Measurements from ENCODE around the gene HSH2D.
"Not testable (repeated sequence)": the region's sequence is repeated elsewhere in the genome, so short reads cannot be mapped to it uniquely, and the experiment has no call there.

HSH2D gene, protein sequence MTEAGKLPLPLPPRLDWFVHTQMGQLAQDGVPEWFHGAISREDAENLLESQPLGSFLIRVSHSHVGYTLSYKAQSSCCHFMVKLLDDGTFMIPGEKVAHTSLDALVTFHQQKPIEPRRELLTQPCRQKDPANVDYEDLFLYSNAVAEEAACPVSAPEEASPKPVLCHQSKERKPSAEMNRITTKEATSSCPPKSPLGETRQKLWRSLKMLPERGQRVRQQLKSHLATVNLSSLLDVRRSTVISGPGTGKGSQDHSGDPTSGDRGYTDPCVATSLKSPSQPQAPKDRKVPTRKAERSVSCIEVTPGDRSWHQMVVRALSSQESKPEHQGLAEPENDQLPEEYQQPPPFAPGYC

DNA sequence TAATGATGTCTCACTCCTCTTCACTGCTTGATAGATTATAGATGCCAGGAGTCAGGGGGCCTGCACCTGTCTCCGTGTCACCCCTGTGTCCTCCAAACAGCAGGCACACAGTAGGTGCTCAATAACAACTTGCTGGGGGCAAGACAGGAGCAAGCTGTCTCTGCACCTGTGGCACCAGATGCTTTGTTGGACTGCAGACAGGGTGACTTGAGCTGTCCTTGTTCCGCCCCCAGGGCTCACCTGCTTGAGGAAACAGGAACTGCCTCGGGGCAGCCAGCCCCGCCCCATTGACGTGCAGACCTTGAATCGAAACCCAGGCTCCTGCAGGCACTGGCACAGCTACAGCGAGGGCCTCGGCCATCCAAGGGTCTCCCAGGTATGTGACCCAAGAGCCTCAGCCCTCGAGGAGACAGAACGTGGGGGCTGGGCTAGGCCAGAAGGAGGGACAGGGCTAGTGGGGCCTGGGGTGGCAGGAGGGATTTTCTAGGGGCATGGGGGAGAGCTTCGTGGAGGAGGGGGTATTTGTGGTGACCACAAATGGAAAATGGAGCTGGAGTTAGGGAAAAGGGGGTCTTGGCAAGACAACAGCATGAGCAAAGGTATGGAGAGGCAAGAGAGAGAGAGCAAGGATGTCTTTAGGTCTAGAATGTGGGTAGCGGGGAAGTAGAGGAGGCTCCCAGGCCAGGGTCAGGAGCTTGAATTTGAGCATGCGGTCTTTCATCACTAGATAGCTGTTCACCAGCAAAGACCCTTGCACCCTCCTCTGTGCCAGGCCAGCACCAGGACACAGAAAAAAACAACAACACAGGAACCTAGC lies at the start of gene HSH2D:
TSS of gene HSH2D (plus strand) at position 287 of the 817 bp plus-strand sequence. CDS start 5,066 bp downstream, outside the sequence.
- peak; percentile 49 to 69 for DNase-seq (ENCODE audit: low read depth in 2 of 2)

DNA sequence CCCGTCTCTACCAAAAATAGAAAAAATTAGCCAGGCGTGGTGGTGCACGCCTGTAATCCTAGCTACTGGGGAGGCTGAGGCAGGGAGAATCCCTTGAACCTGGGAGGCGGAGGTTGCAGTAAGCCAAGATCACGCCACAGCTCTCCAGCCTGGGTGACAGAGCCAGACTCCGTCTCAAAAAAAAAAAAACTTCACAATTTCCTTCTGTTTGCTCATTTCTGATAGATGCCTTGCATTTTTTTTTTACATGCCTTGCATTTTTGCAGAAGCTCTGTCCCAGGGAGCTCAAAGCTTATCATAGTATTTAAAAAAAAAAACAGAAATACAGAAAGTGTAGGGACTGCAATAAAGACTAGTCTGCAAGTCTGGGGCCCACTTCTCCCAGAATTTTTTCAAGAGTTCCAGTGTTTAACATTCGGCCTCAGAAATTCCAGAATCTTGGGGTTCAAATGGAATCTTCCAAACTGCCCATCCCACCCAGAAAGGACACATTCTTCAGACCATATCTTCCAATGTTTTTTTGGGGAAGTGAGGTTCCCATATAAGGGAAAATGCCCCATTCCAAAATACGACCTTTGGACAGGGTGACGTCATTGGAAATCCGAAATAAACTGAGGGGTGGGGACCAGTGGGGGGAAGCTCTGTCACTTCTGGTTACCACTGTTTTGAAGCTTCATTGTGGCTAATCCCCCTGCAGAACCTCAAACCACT lies 49.0 kb upstream of the HSH2D start:
- no peak for DNase-seq (ENCODE audit: low read depth in 2 of 2)

DNA sequence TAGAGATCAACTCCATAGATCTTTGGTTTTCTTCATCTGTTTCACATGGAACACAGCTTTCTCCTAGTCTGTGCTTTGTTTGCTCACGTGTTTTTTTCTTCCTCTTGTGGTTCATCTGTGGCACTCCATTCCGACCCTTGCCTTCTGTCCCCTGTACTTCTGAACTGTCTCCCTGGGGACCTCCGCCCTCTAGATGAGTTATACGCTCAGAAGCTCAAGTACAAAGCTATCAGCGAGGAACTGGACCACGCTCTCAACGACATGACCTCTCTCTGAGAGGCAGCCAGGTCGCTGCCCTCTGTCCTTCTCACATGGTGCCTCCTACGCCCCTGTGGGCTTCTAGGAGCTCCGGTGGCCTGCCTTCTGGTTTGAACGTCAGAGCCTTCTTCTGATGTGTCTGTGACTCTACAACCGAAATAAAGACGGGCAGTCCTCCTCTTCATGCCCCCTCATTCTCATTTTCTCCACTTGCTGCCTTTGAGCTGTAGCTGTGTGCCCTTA lies 48.4 kb upstream of the HSH2D start:
- no peak for DNase-seq (ENCODE audit: low read depth in 2 of 2)

DNA sequence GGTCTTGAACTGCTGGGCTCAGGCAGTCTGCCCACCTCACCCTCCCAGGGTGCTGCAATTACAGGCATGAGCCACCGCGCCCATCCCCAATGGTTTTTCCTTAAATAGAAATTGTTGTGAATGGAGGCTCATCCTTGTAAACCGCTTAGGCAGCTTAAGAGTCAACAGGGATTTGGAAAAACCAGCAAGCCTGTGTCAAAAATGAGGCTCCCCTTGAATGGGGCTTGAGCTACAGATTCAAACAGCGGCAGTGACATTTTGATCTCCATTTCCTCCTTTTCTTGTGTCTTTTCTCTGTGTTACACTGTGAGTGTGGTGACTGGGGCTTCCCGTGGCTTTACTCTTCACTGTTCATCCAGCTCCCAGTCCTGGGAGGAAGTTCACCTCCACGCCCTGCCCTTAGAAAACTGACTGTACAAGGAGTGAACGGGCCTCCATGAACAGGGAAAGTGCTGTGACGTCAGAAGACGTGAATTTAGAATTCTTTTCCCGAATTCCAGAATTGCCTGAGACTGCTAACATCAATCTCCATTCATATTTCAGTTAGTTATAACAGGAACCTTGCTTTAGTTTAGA lies 47.1 kb upstream of the HSH2D start:
- DNase-seq (ENCODE audit: low read depth in 2 of 2): no peak

DNA sequence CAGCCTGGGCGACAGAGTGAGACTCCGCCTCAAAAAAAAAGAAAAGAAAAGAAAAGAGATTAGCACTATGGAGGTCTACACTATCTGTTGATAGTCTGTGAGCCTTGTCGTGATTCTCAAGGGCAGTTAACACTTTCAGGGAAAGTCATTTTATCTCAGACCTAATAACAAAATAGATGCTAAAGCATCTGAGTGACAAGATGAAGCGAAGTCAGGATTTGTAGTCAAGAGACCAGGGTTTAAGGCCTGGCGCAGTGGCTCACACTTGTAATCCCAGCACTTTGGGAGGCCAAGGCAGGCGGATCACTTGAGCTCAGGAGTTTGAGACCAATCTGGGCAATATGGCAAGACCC lies 45.1 kb upstream of the HSH2D start:
- DNase-seq (ENCODE audit: low read depth in 2 of 2): no peak

DNA sequence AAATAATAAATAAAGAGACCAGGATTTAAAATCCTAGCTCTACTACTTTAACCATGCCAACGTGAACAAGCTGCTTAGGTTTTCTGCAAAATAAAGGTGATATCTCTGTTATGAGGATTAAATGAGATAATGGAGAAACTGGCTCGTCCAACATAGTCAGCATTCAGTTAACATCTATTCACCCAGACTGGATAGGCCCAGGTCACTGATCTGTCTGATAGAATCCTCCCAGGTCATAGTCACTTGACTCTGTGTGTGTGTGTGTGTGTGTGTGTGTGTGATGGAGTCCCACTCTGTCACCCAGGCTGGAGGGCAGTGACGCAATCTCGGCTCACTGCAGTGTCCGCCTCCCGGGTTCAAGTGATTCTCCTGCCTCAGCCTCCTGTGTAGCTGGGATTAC lies 44.7 kb upstream of the HSH2D start:
- DNase-seq (ENCODE audit: low read depth in 2 of 2): no peak

DNA sequence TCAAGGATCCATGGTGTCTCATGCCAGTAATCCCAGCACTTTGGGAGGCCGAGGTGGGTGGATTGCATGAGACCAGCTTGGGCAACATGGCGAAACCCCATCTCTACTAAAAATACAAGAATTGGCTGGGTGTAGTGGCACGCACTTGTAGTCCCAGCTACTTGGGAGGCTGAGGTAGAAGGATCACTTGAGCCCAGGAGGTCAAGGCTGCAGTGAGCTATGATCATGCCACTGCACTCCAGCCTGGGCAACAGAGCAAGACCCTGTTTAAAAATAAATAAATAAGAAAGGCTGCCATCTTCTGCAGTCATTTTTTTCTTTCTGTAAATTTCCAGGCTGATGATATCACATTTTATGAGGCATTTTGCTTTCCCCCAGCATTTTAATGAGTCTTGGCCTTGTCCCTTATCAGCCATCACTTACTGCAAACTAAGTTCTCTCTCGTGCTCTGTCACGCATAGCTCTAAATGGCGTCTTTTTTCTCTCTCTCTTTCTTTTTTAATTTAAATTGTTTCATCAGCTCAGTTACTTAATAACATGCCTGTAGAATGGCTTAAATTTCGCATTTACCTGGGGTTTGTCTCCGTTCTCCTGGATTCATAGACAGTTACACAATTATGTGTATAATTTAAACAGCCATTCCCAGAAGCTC lies 44.0 kb upstream of the HSH2D start:
- not testable (repeated sequence) for DNase-seq (ENCODE audit: low read depth in 2 of 2)

DNA sequence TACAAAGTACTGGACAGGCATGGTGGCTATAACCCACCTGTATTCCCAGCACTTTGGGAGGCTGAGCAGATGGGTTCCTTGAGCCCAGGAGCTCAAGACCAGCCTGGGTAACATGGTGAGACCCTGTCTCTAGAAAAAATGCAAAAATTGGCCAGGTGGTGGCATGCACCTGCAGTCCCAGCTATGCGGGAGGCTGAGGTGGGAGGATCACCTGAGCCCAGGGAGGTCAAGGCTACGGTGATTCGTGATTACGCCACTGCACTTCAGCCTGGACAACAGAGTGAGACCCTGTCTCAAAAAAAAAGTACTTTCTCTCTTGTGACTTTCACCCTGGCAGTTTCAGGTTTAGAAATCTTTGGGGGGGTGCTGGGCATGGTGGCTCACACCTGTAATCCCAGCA lies 43.0 kb upstream of the HSH2D start:
- DNase-seq (ENCODE audit: low read depth in 2 of 2): no peak

DNA sequence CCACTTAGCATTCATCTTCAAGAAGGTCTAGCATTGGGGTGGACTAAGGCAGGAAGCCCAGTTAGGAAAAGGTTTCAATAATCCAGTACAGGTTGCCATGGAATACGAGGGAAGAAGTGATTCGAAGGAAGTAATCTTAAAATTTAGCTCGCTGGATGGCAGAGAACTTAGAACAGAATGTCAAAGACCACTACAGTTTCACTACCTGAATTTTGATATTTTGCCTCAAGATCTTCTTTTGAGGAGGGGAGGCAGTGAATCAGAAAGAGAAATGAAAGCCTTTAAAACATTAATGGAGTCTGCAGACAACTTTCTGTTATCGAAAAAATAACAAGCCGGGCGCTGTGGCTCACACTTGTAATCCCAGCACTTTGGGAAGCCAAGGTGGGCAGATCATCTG lies 38.8 kb upstream of the HSH2D start:
- DNase-seq (ENCODE audit: low read depth in 2 of 2): no peak

DNA sequence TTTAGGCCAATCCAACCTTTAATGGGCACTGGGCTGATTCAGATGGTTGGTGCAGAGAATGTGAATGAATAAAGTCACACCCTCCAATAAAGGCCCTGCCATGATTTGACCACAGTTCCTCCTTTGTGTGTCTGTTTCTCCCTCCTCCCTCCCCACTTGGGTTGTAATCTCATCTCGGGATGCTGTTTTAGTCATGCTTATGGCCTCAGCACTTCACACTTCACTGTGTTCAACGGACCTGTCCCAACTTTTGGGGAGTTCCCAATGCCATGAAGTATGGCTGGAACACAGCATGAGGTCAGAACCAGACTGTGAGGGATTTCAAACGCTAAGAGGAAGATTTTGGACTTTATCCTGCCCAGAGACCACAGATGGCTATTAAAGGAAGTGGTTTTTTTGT lies 37.4 kb upstream of the HSH2D start:
- DNase-seq (ENCODE audit: low read depth in 2 of 2): no peak

DNA sequence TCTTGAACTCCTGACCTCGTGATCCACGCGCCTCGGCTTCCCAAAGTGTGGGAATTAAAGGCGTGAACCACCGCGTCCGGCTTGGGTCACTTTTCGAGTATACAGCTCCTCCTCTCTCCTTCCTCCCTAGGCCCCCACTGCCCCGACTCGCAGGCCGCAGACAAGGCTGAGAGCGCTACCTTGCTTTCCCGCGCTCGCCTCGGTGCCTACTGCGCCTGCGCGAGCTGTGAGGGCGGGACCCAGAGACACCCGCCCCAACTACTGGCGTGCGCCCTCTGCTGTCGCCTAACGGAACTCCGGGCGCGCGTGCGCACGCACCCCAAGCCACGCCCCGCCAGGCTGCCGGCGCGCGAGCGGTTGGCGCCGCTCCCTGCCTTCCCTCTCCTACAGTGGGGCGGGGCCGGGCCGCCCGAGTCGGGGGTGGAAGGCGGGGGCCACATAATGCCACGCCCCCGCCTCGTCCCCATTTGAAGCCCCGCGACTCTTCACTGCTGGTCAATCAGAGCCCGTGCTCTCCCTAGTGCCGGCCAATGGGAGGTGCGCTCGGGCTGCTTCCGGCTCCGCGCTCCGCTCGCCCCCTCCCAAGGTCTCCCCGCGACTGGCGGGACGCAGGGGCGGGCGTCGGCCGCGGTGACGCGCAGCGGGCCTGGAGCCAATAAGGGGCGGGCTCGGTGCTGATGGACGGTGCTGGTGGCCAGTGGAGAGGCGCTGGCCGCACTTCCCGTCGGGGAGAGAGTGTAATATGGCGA lies 32.2 kb upstream of the HSH2D start, which contains the start of gene RAB8A:
TSS of gene RAB8A (plus strand) at position 730 of the 749 bp plus-strand sequence. CDS start at position 743, 13 bp downstream.
- peak; percentile 94 to 98 for DNase-seq (ENCODE audit: low read depth in 2 of 2)

DNA sequence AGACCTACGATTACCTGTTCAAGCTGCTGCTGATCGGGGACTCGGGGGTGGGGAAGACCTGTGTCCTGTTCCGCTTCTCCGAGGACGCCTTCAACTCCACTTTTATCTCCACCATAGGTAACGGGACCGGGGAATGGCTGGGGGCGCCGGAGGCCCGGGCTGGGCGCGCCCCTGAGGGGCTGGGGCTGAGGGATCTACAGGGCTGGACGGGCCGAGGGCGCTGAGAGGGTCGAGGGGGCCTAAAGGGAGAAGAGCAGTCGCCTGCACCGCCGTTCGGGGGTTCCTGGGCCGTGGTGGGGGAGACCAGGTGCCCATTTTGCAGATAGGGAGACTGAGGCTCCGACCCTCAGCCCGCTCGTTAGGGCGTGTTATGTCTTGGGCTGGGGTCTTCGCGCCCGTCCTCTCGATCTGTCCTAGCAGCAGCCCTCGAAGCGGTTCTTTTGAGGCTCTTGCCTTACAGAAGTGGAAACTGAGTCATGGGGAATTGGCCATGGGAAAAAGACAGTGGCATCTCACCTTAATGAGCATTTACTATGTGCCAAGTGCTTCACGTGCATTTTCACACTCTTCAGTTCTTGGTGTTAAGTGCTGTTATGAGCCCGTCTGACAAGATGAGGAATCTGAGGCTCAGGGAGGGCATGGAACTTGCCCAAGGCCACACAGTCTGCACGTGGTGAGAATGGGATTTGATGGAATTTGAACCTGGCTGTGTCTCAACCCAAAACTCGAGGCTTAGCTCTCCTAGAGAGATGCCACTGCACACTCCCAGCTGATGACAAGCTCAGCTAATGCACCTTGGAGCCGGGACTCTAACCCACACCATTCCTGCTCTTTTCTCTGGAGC lies 31.4 kb upstream of the HSH2D start:
- DNase-seq (ENCODE audit: low read depth in 2 of 2): no peak

DNA sequence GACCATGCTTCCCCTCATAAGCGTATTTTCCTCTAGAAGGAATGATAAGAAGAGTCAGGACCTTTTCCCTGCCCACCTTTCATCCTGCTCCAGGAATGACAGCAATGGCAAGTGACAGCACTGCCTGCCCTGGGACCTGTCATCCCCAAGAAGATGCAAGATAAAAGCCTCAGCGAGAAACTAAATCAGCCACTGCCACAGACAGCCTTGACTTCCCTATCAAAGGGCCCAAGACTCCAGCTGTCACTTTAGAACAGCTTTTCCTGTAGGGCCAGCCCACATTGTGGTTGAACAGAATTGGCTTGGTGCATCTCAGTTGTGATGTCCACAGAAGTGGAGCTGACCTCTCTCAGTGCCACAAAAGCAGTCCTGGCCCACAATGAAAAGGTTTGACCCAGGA lies 30.7 kb upstream of the HSH2D start:
- no peak for DNase-seq (ENCODE audit: low read depth in 2 of 2)

DNA sequence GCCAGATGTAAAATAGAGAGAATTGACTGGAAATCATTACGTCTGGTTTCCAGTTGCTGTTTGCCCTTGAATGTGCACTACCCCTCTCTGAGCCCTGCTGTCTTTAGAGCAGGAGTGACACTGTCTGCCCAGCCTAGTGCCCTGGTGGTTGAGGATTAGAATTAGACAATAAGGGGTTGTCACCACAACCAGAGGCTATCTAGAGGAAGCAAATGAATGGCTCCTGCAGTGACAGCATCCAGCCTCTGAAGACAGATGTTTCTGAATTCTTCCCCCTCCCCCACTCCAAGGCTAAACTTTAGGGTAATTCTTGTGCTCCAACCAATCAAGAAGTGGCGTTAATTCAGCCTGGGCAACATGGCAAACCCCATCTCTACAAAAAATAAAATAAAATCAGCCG lies 29.8 kb upstream of the HSH2D start:
- DNase-seq (ENCODE audit: low read depth in 2 of 2): no peak

DNA sequence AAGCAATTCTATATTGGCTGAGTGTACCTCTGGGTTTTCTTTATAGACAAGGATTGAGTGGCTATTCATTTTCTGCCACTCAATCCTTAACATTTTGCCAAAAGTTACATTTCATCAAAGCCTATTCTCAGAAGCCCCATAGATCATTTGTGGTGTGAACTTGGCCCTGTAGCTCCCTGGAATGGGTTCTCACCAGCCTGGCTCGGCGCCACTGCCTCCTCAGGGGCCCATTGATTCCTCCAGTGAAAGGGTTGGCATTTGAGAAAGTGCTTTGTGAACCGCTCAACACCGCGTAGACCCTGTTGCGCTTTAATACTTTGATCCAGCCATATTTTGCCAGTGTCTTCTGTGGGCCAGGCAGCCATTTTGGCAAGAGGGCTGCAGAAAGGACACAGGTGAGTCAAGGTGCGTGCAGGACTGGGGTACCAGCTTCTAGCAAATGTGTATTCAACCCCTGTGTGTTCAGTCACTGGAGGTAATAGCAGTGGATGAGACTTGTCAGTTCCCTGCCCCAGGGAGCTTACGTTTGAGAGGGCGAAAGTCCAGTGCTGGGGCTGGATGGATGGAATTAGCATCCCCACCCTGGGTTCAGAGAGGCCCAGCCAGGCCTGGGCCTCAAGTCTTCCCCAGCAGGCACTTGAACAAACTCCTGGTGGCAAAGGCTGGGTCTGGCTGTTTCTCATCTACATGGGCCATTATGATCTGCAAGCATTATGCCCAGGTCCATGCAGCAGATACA lies 28.0 kb upstream of the HSH2D start:
- DNase-seq (ENCODE audit: low read depth in 2 of 2): no peak

DNA sequence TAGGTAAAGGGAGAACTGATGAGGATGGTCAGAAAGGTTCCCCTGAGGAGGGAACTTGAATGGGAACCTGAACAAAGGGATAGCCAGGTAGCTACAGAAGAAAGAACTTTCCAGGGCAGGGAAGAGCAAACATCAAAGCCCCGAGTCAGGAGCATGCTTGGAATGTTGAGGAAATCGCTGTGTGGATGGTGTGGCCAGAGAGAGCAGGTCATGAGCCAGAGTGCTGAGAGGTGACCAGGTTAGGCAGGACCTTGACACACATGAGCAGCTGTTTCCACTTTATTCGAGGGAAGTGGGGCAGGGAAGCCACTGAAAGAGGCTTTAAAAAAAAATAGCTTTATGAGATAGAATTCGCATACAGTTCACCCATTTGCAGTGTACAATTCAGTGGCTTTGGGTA lies 27.4 kb upstream of the HSH2D start:
- DNase-seq (ENCODE audit: low read depth in 2 of 2): no peak

DNA sequence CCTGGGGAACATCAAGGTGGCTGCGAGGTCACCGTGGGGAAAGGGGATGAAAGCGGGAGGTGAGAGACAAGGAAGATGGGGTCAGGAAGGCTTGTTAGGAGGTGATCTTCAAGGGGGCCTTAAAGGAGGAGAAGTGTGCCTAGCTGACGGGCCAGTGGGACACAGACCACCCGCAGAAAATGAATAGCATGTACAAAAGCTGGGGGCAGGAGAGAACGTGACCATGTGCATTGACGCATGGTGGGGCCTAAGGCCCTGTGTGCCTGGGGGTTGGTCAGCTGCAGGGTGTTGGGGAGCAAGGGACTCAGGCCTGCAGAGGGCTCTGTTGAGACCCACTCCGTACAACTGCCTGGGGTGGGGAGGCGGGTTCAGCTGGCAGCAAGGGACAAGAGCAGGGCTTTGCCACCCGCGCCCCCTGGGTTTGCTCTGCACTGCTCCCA lies 25.9 kb upstream of the HSH2D start:
- DNase-seq (ENCODE audit: low read depth in 2 of 2): no peak

DNA sequence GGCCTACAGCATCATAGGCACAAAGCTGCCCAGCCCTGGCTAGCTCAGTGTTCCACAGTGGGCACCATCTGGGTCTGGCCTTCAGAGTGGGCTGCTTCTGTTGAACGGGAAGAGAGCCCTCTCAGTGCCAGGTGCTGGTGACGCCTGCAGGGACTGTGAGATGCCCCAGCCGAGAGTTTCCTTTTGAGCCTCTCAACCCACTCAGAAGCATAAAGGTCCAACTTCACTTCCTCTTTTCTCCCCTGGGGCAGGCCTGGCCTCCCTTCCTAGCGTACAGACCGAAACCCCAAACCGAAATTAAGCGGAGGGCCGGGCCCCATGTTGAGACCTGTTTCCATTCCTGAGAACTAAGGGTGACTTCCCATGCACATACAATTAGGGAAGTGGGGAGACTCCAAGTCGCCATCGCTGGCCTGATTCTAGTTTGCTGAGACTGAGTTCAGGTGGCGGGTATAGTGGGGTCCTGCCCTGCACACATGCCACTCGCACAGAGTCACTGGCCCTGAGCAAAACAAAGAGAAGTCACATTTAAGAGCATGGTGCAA lies 24.9 kb upstream of the HSH2D start:
- no peak for DNase-seq (ENCODE audit: low read depth in 2 of 2)

Measured in stimulated activated CD8-positive, alpha-beta memory T cell treated with anti-CD3 and anti-CD28 coated beads, Interleukin-15, amount 100 ng/mL, for 4 hours (primary cell).